ENCODE results near the gene DUSP12.
"Not testable (repeated sequence)": the region's sequence is repeated elsewhere in the genome, so short reads cannot be mapped to it uniquely, and the experiment has no call there.

The DUSP12 gene

GRCh38 chr1:161727256-161727924, 22.2 kb upstream of the DUSP12 start:
- DNase-seq (ENCODE audit: low read depth) = no peak

GRCh38 chr1:161728376-161729226, 21.0 kb upstream of the DUSP12 start:
- no peak for DNase-seq (ENCODE audit: low read depth)

GRCh38 chr1:161730050-161730564, 19.5 kb upstream of the DUSP12 start:
- DNase-seq (ENCODE audit: low read depth) = no peak

DNA sequence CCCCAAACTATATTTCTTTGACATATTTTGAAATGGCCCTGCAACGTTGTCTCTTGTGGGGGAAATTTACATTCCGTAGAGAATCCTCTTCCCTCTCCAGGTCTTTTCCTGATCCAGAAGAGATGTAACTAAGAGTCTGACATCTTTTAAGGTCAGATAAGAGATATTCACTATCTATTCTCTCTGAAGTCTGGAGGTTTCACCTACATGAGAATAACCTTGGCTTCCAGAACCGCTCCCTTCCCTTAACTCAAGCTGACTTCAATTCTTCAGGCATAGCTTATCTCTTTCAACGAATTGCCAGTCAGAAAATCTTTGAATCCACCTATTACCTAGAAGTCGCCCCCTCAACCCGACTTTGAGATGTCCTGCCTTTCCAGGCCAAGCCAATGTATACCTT, 18.3 kb upstream of the DUSP12 start:
- DNase-seq (ENCODE audit: low read depth) = no peak

- no peak for DNase-seq (ENCODE audit: low read depth)
Measured at GRCh38 chr1:161731981-161732718, 17.4 kb upstream of the DUSP12 start.

- DNase-seq (ENCODE audit: low read depth) = no peak
Measured at GRCh38 chr1:161733526-161733925, 16.1 kb upstream of the DUSP12 start.

- no peak for DNase-seq (ENCODE audit: low read depth)
Measured at GRCh38 chr1:161735837-161736236, 13.7 kb upstream of the DUSP12 start.

DNA sequence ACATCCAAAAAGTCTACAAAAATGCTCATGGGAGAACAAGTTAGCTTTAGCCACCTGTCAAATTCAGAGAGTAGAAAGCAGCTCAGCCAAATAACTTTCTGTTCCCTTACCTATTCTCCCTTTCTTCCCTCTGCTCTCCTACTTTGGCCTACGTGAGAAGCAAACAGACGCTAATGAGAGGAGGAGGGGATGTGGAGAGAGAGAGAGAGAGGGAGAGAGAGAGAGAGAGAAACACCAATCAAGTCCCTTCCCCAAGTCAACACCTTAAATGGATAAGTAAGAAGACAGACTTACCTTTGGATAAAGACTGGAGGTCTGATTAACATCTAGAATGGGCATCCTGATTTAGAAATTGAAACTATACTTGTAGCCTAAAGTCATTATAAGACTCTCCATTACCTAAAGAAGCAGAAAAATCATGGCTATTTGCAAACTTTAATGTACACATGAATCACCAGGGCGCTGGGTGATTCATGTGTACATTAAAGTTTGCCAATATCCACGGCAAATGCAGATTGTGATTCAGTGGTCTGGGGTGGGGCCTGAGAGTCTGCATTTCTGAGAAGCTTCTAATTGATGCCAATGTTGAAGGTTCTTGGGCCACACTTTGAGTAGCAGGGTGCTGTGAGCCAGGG, 13.1 kb upstream of the DUSP12 start:
- no peak for DNase-seq (ENCODE audit: low read depth)

GRCh38 chr1:161737625-161738024, 12.0 kb upstream of the DUSP12 start:
- DNase-seq (ENCODE audit: low read depth) = no peak

DNA sequence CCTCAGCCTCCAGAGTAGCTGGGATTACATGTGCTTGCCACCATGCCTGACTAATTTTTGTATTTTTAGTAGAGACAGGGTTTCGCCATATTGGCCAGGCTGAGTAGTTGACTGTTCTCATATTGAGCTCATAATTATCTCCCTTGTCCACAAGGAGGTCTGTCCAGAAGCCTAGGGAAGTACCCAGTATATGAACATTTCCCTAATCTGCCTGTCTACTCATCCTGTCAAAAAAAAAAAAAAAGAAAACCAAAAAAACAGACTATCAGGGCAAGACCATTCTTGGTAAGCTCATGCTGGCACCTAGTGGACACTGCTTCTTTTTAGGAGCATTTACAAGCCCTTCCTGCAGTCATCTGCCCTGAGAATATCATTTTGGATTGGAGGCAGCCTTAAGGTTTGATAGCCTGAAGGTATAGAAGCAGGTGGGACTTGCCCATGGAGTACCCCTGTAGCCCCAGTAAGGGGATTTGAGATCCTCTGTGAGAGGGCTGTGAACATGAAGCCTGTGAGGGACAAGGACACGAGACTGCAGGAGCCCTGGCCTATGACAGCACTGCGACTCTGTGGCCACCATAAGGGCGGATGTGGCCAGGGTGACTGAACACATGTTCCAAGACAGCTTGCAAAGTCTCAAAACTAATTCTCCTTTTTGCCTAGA, 10.8 kb upstream of the DUSP12 start:
- no peak for DNase-seq (ENCODE audit: low read depth)

- no peak for DNase-seq (ENCODE audit: low read depth)
Measured at GRCh38 chr1:161739865-161740566, 9.6 kb upstream of the DUSP12 start.

DNA sequence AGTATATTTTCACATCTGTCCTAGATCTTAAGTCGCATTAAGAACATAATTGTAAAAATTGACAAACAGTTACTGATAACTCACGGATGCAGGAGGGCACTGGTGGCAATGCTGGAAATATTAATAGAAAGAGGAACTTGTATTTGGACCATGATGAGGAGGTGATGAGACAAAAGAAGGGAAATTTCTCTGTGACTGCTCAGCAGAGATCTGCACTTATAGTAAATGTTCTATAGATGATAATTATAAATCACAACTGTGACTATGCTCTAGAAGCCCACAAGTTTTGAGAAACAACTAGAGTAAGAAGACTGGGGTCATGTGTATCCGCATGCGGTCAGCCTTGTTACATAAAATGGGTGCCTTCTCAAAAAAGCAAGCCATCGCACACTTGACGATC, 8.7 kb upstream of the DUSP12 start:
- no peak for DNase-seq (ENCODE audit: low read depth)

GRCh38 chr1:161743231-161743630, 6.4 kb upstream of the DUSP12 start:
- DNase-seq (ENCODE audit: low read depth) = no peak

DNA sequence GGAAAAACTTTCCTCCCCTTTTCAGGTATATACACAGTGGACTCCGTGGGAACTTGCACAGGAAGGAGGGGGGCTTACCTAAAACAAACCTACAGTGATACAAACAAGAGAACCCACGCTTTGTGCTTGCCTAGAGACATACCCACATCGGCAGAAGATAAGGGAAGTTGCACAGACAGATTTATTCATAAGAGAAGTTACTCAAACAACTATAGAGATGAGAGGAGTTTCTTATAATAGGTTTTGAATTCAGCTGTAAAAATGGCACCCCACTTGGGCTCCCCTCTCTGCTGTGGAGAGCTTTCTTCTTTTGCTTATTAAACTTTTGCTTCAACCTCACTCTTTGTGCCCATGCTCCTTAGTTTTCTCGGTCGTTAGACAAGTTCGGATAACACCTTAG, 1.8 kb upstream of the DUSP12 start:
- DNase-seq (ENCODE audit: low read depth) = no peak

GRCh38 chr1:161763522-161764098, 14.0 kb downstream of the DUSP12 start:
- no peak for DNase-seq (ENCODE audit: low read depth)

- peak; percentile 62 for DNase-seq (ENCODE audit: low read depth)
Measured at GRCh38 chr1:161766102-161766981, 16.8 kb downstream of the DUSP12 start, which contains the start of gene ATF6. ATF6 (plus strand) TSS chr1:161766320; CDS start chr1:161766361, 41 bp downstream.

- no peak for DNase-seq (ENCODE audit: low read depth)
Measured at GRCh38 chr1:161768461-161768860, 18.9 kb downstream of the DUSP12 start.

GRCh38 chr1:161768986-161769672, 19.5 kb downstream of the DUSP12 start:
- no peak for DNase-seq (ENCODE audit: low read depth)

DNA sequence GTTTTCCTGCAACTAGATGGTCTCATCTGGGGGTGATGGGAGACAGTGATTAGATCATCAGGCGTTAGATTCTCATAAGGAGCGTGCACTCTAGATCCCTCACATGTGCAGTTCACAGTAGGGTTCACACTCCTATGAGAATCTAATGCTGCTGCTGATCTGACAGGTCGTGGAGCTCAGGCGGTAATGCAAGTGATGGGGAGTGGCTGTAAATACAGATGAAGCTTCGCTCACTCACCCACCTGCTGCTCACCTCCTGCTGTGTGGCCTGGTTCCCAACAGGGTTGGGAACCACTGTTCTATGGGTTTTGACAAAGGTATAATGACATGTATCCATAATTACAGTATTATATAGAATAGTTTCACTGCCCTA, 20.1 kb downstream of the DUSP12 start:
- not testable (repeated sequence) for DNase-seq (ENCODE audit: low read depth)
